Erythroblast (primary cell): ENCODE measurements around the gene PWWP2A.
"Not testable (repeated sequence)": the region's sequence is repeated elsewhere in the genome, so short reads cannot be mapped to it uniquely, and the experiment has no call there.

Experiments
- GATA1 ChIP-seq: IDR thresholded peaks from 2 replicates; pipeline ENCODE4 v1.6.1; 2011; ENCODE audit warnings: low read depth, mild to moderate bottlenecking, control low read depth, low read length, moderate library complexity
- POLR2A ChIP-seq: IDR thresholded peaks from 2 replicates; pipeline ENCODE4 v1.6.1; 2011; ENCODE audit warnings: mild to moderate bottlenecking, low read length

- not testable (repeated sequence) for TF ChIP-seq POLR2A, GATA1
These were observed 50.1 kb downstream of the PWWP2A start for GRCh38 chr5:160069120-160069519.
